ENCODE results near the gene DTNA.

Gene DTNA

GRCh38 chr18:34880403-34880802 lies 170.3 kb downstream of the DTNA start:
- Histone ChIP-seq H3K79me2 (ENCODE audit: low read length) (no peaks in the 10 kb centered on the region), H3K36me3 (replicated peaks; ENCODE audit: insufficient read depth, low read length) (no peaks in the 10 kb centered on the region), H3F3A (ENCODE audit: insufficient read depth, low read length) (no peaks in the 10 kb centered on the region), H3K4me1 (ENCODE audit: low read length) (no peaks in the 10 kb centered on the region), H3K4me2 (ENCODE audit: low read depth, low read length) (no peak overlapping the region), H3K27ac (ENCODE audit: low read length) (no peak overlapping the region), H3K9ac (ENCODE audit: low read length) (no peak overlapping the region), H3K27me3 (replicated peaks; ENCODE audit: insufficient read depth, low read length) (no peaks in the 10 kb centered on the region), H4K20me1 (ENCODE audit: insufficient read depth, low read length) (no peaks in the 10 kb centered on the region), H3K9me3 (replicated peaks; ENCODE audit: insufficient read depth, low read length) (no peaks in the 10 kb centered on the region), H3K4me3 (ENCODE audit: low read length) (no peak overlapping the region), H3K9me2 (replicated peaks; ENCODE audit: insufficient read depth, low read length) (no peaks in the 10 kb centered on the region), H2AFZ (ENCODE audit: low read length) (no peak overlapping the region)
- no peak for DNase-seq
- TF ChIP-seq EZH2 (optimal IDR thresholded peaks at IDR 0.05; ENCODE audit: low read depth, low read length) (no peak), CTCF (IDR thresholded peaks at IDR 0.05; ENCODE audit: low read length) (no peak), EZH2phosphoT487 (IDR thresholded peaks at IDR 0.05; ENCODE audit: low read length) (no peak)

GRCh38 chr18:34880882-34881834 lies 171.1 kb downstream of the DTNA start:
- H4K20me1 ChIP-seq (ENCODE audit: insufficient read depth, low read length) = no peaks in the 10 kb centered on the region
- no peaks in the 10 kb centered on the region for H3F3A ChIP-seq (ENCODE audit: insufficient read depth, low read length)
- H3K4me3 ChIP-seq (ENCODE audit: low read length) = no peak overlapping the region
- H3K27me3 ChIP-seq (replicated peaks; ENCODE audit: insufficient read depth, low read length) = no peaks in the 10 kb centered on the region
- no peaks in the 10 kb centered on the region for H3K36me3 ChIP-seq (replicated peaks; ENCODE audit: insufficient read depth, low read length)
- no peaks in the 10 kb centered on the region for H3K79me2 ChIP-seq (ENCODE audit: low read length)
- no peak overlapping the region for H3K4me2 ChIP-seq (ENCODE audit: low read depth, low read length)
- no peak for DNase-seq
- no peak overlapping the region for H3K9ac ChIP-seq (ENCODE audit: low read length)
- no peak overlapping the region for H2AFZ ChIP-seq (ENCODE audit: low read length)
- TF ChIP-seq EZH2phosphoT487 (IDR thresholded peaks at IDR 0.05; ENCODE audit: low read length) = no peak
- TF ChIP-seq EZH2 (optimal IDR thresholded peaks at IDR 0.05; ENCODE audit: low read depth, low read length) = no peak
- TF ChIP-seq CTCF (IDR thresholded peaks at IDR 0.05; ENCODE audit: low read length) = no peak
- no peak overlapping the region for H3K27ac ChIP-seq (ENCODE audit: low read length)
- no peaks in the 10 kb centered on the region for H3K9me3 ChIP-seq (replicated peaks; ENCODE audit: insufficient read depth, low read length)
- H3K9me2 ChIP-seq (replicated peaks; ENCODE audit: insufficient read depth, low read length) = no peaks in the 10 kb centered on the region
- no peaks in the 10 kb centered on the region for H3K4me1 ChIP-seq (ENCODE audit: low read length)

GRCh38 chr18:34884436-34884835 lies 174.3 kb downstream of the DTNA start:
- no peaks in the 10 kb centered on the region for H3K36me3 ChIP-seq (replicated peaks; ENCODE audit: insufficient read depth, low read length)

More at GRCh38 chr18:34884436-34884835, 174.3 kb downstream of the DTNA start:
- Histone ChIP-seq H3K9ac (ENCODE audit: low read length) (no peak overlapping the region), H3K4me3 (ENCODE audit: low read length) (no peak overlapping the region), H3K4me1 (ENCODE audit: low read length) (no peaks in the 10 kb centered on the region), H4K20me1 (ENCODE audit: insufficient read depth, low read length) (no peaks in the 10 kb centered on the region), H3K79me2 (ENCODE audit: low read length) (no peaks in the 10 kb centered on the region), H3K9me3 (replicated peaks; ENCODE audit: insufficient read depth, low read length) (no peaks in the 10 kb centered on the region), H2AFZ (ENCODE audit: low read length) (no peak overlapping the region), H3F3A (ENCODE audit: insufficient read depth, low read length) (no peaks in the 10 kb centered on the region), H3K4me2 (ENCODE audit: low read depth, low read length) (no peak overlapping the region), H3K27ac (ENCODE audit: low read length) (no peak overlapping the region), H3K9me2 (replicated peaks; ENCODE audit: insufficient read depth, low read length) (no peaks in the 10 kb centered on the region), H3K27me3 (replicated peaks; ENCODE audit: insufficient read depth, low read length) (no peaks in the 10 kb centered on the region)
- TF ChIP-seq CTCF (IDR thresholded peaks at IDR 0.05; ENCODE audit: low read length) (no peak), EZH2phosphoT487 (IDR thresholded peaks at IDR 0.05; ENCODE audit: low read length) (no peak), EZH2 (optimal IDR thresholded peaks at IDR 0.05; ENCODE audit: low read depth, low read length) (no peak)
- no peak for DNase-seq

Measured in MM.1S (cell line).